Adrenal gland (tissue), 5 donors: Measurements from ENCODE around the gene LCT.

Source experiments
- POLR2A ChIP-seq, 2 donors: fragments of 450-650 bp; IDR thresholded peaks; one replicate each; pipeline ENCODE4 v1.6.1; 2017; ENCODE audit warnings: antibody characterized with exemption in 2 of 2, mild to moderate bottlenecking in 2 of 2, moderate library complexity in 1 of 2
- TF ChIP-seq, protein P1 (sequence below), 6 experiments: fragments of 450-650 bp in 4 of 6; fragments of 200-600 bp in 2 of 6; sonication (generic) in 1 of 6; IDR thresholded peaks; 1 replicate in 5 of 6; 2 replicates in 1 of 6; pipeline versions ENCODE4 v1.5.1 to v1.8.0; 2016 to 2021; ENCODE audit warnings: antibody characterized with exemption in 6 of 6, mild to moderate bottlenecking in 2 of 6, moderate library complexity in 1 of 6
- donor health status: DM: no; HTN: no; CAD: no.

DNA sequence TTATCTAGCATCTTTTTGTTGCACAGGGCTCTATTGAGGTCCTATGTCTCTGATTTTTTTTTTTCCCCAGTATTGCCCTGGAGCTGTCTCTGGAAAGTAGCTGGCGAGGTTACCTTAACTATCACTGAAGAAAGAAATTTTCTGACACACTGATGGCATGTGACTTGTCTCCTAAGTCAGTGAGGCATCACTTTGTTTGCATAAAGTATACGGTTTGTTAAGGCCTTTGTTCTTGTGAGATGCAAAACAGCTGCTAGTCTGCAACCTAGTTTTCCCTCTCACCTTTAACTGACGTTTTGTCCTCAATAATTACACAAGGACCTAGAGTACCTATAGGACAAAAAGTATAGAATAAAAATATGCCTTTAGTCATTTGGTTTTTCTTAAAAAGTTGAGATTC lies 53.5 kb downstream of the LCT start:
- TF ChIP-seq POLR2A (IDR thresholded peaks at IDR 0.05): no peak
- TF ChIP-seq, protein P1, sequence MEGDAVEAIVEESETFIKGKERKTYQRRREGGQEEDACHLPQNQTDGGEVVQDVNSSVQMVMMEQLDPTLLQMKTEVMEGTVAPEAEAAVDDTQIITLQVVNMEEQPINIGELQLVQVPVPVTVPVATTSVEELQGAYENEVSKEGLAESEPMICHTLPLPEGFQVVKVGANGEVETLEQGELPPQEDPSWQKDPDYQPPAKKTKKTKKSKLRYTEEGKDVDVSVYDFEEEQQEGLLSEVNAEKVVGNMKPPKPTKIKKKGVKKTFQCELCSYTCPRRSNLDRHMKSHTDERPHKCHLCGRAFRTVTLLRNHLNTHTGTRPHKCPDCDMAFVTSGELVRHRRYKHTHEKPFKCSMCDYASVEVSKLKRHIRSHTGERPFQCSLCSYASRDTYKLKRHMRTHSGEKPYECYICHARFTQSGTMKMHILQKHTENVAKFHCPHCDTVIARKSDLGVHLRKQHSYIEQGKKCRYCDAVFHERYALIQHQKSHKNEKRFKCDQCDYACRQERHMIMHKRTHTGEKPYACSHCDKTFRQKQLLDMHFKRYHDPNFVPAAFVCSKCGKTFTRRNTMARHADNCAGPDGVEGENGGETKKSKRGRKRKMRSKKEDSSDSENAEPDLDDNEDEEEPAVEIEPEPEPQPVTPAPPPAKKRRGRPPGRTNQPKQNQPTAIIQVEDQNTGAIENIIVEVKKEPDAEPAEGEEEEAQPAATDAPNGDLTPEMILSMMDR (IDR thresholded peaks at IDR 0.05): no peak
